ENCODE measurements around the gene CFAP20DC. TPM values are rescaled to one million over a fixed set of nuclear protein-coding genes. Genes with fewer than 3 reads are reported as not detected.

Gene CFAP20DC
- total and polyA plus RNA-seq, 2 of the 13 experiments (the other 11 are each of a cell fraction or from before 2014, with no cell fraction given) = not detected

GRCh38 chr3:58973796-58974195 is 76.0 kb downstream of the CFAP20DC start:
- H4K20me1 ChIP-seq (ENCODE audit: insufficient read depth, low read length) = no peaks in the 10 kb centered on the region
- H2AFZ ChIP-seq (ENCODE audit: low read length) = no peak overlapping the region
- BruUV-seq (replicated peaks) = no TSS peak
- ChIA-PET POLR2A (no interaction called here), CTCF (ENCODE audit: low intra/inter-chr PET ratio, low total read pairs) (no interaction called here)
- no peaks in the 10 kb centered on the region for H3K9me3 ChIP-seq (ENCODE audit: low read length)
- intact Hi-C loops (cut with micrococcal nuclease; ENCODE audit: unreplicated experiment) (no loop called here), in situ Hi-C loops (cut with HindIII; ENCODE audit: extremely low pct_ligation_motif_present, low pct_unique_long_range_greater_than_20kb) (no loop called here)
- ATAC-seq (no peak), DNase-seq (ENCODE audit: low spot score) (no peak), FAIRE-seq (no peak)
- TF ChIP-seq ZNF670 (CRISPR knock-in tag; IDR thresholded peaks at IDR 0.05; ENCODE audit: borderline replicate concordance) (no peak), ZNF614 (CRISPR knock-in tag; IDR thresholded peaks at IDR 0.05; ENCODE audit: borderline replicate concordance) (no peak), TMF1 (CRISPR knock-in tag; IDR thresholded peaks at IDR 0.05; ENCODE audit: low read depth) (no peak), ZNF597 (CRISPR knock-in tag; IDR thresholded peaks at IDR 0.05) (no peak), JUND (CRISPR knock-in tag; IDR thresholded peaks at IDR 0.05) (no peak), ZBTB7B (CRISPR knock-in tag; IDR thresholded peaks at IDR 0.05) (no peak), MTA3 (CRISPR knock-in tag; IDR thresholded peaks at IDR 0.05) (no peak), PTBP1 (IDR thresholded peaks at IDR 0.05; ENCODE audit: low read depth, low read length, poor library complexity, severe bottlenecking) (no peak), PHF8 (CRISPR knock-in tag; IDR thresholded peaks at IDR 0.05) (no peak), ZBTB42 (CRISPR knock-in tag; IDR thresholded peaks at IDR 0.05) (no peak), ZNF263 (CRISPR knock-in tag; IDR thresholded peaks at IDR 0.05) (no peak), THAP8 (CRISPR knock-in tag; IDR thresholded peaks at IDR 0.05; ENCODE audit: borderline replicate concordance) (no peak), TEAD3 (CRISPR knock-in tag; optimal IDR thresholded peaks at IDR 0.05; ENCODE audit: borderline replicate concordance) (no peak), ZBTB33 (CRISPR knock-in tag; IDR thresholded peaks at IDR 0.05) (no peak), ZNF83 (CRISPR knock-in tag; IDR thresholded peaks at IDR 0.05; ENCODE audit: borderline replicate concordance) (no peak), ZNF652 (CRISPR knock-in tag; IDR thresholded peaks at IDR 0.05; ENCODE audit: borderline replicate concordance, low read depth) (no peak), NFAT5 (CRISPR knock-in tag; IDR thresholded peaks at IDR 0.05) (no peak), ZNF468 (CRISPR knock-in tag; IDR thresholded peaks at IDR 0.05) (no peak)
- no peaks in the 10 kb centered on the region for H3K36me3 ChIP-seq (replicated peaks in 1 of 2; ENCODE audit: control insufficient read depth in 1 of 2, insufficient read depth in 2 of 2, low read length in 2 of 2)
- H3K4me3 ChIP-seq (replicated peaks in 1 of 3; ENCODE audit: insufficient read depth in 1 of 3, low read depth in 2 of 3, low read length in 3 of 3) = no peak overlapping the region
- H3K9ac ChIP-seq (ENCODE audit: insufficient read depth, low read depth, low read length) = no peak overlapping the region
- WGBS (ENCODE audit: low lambda C conversion rate) = 47% methylated on average over 3 of the region's 3 CpGs
- no peak overlapping the region for H3K27ac ChIP-seq (ENCODE audit: extremely low read length, insufficient read depth, low read length)
- H3K79me2 ChIP-seq (ENCODE audit: insufficient read depth, low read length) = no peaks in the 10 kb centered on the region
- no peaks in the 10 kb centered on the region for H3K4me1 ChIP-seq (ENCODE audit: insufficient read depth, low read length)
- no peaks in the 10 kb centered on the region for H3K27me3 ChIP-seq (ENCODE audit: control insufficient read depth in 1 of 2, insufficient read depth in 2 of 2, low read length in 2 of 2)
- H3K4me2 ChIP-seq (ENCODE audit: low read depth, low read length) = no peak overlapping the region

Data from HepG2 (cell line).